22Rv1 (cell line): ENCODE measurements around the gene TNS3.

ENCODE experiments used
- ZFX ChIP-seq: fragments of 450-650 bp; IDR thresholded peaks from 2 replicates; pipeline ENCODE4 v1.6.1; 2017; ENCODE audit warnings: antibody characterized with exemption, borderline replicate concordance
- TF ChIP-seq, protein P1 (sequence below): fragments of 450-650 bp; IDR thresholded peaks from 2 replicates; pipeline ENCODE4 v1.5.1; 2017; ENCODE audit warnings: mild to moderate bottlenecking

DNA sequence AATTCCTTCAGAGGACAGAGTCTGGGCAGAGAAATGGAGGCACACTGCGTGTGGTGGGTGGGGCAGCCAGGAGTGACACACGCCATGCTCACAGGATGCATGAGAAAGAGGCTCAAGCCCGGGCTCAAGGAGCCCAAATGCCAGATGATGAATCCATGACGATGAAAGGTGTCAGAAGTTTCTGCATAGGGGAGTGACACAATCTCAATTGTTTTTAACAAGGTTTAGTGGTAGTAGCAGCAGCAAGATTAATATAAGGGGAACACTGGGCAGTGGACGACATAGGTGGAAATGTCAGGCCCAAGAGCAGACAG, 126.1 kb downstream of the TNS3 start:
- TF ChIP-seq, protein P1, sequence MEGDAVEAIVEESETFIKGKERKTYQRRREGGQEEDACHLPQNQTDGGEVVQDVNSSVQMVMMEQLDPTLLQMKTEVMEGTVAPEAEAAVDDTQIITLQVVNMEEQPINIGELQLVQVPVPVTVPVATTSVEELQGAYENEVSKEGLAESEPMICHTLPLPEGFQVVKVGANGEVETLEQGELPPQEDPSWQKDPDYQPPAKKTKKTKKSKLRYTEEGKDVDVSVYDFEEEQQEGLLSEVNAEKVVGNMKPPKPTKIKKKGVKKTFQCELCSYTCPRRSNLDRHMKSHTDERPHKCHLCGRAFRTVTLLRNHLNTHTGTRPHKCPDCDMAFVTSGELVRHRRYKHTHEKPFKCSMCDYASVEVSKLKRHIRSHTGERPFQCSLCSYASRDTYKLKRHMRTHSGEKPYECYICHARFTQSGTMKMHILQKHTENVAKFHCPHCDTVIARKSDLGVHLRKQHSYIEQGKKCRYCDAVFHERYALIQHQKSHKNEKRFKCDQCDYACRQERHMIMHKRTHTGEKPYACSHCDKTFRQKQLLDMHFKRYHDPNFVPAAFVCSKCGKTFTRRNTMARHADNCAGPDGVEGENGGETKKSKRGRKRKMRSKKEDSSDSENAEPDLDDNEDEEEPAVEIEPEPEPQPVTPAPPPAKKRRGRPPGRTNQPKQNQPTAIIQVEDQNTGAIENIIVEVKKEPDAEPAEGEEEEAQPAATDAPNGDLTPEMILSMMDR, result no peak
- TF ChIP-seq ZFX, result no peak
